ENCODE results near the gene MT1M. TPM values are rescaled to one million over a fixed set of nuclear protein-coding genes. Genes with fewer than 3 reads are reported as not detected.
"Not testable (repeated sequence)": the region's sequence is repeated elsewhere in the genome, so short reads cannot be mapped to it uniquely, and the experiment has no call there.

MT1M gene
- total and polyA plus RNA-seq, 9 donors, result 0.34 to 2.4 (median 0.63) TPM

DNA sequence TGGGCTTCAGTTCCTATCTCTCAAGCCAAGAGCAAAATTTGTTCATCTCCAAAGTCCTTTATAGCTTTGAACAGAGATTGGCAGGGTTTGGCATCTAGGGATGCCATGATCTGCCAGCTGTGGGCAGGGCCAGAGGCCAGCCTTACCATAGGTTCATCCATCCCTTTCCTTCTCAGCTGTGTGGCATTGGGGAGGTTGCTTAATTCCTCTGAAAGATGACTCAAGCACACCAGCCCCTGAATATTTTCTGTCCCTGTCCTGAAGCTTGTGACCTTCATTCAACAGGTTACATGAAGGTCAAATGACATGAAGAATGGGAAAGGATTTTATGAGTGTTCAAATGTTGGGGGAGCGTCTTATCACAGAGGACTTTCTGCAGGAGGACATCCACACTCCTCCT, 32.0 kb downstream of the MT1M start:
- no peak overlapping the region for H3K4me3 ChIP-seq (ENCODE audit: low read length)
- no CpG with 5 or more reads among the region's 1 CpG for WGBS (ENCODE audit: insufficient coverage)
- no peaks in the 10 kb centered on the region for H3K9me3 ChIP-seq (replicated peaks; ENCODE audit: control insufficient read depth, low read depth, low read length)
- H3K36me3 ChIP-seq (ENCODE audit: control insufficient read depth, insufficient read depth, low read length), result no peaks in the 10 kb centered on the region
- no peak for DNase-seq
- no peak overlapping the region for H3K27ac ChIP-seq (ENCODE audit: low read length)
- H3K4me1 ChIP-seq (ENCODE audit: control insufficient read depth, insufficient read depth, low read length), result peaks cover 14% of the 10 kb centered on the region
- peaks cover 89% of the 10 kb centered on the region for H3K27me3 ChIP-seq (ENCODE audit: control insufficient read depth, insufficient read depth, low read length)

DNA sequence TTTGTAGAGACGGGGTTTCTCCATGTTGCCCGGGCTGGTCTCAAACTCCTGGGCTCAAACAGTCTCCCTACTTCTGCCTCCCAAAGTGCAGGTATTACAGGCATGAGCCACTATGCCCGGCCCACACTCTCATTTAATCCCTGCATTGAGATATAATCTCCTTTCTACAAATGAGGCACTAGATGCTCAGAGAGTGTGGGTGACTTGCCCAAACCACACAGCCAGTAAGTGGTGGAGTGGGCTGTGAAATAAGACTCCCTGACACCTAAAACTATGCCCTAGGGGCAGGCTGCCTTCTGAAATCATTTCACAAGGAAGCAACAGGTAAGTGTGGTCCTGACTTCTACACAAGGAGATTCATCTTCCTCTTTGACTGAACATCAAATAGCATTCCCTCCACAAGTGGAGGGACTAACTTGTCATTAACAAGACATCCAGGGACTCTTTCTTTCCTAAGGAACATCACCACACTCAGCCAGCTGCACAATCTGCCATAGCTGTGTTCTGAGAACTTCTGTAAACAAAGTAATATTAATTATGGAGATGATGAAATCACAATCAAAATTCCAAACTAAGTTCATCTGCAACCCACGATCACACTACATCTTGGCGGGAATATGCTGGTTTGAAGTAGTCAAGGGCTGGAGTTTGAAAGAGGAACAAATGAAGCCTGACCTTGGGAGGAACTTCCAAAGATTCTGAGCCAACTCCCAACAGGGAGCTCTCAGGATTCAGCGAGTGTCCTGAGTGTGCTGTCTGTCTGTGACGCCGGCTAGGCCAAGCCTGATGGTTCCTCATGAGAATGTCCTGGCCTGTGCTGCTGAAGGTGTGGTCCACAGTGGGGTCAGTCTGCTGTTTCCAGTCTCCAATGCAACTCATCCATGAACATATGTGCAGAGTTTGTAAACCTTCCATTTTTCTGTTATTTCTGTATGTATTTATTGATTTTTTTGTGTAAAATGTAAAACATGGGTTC, 33.1 kb downstream of the MT1M start:
- H3K4me3 ChIP-seq (ENCODE audit: low read length); H3K27ac ChIP-seq (ENCODE audit: low read length); H3K36me3 ChIP-seq (ENCODE audit: control insufficient read depth, insufficient read depth, low read length); H3K9me3 ChIP-seq (replicated peaks; ENCODE audit: control insufficient read depth, low read depth, low read length): not testable (repeated sequence)
- peaks cover 22% of the 10 kb centered on the region for H3K4me1 ChIP-seq (ENCODE audit: control insufficient read depth, insufficient read depth, low read length)
- peak; percentile 62 for DNase-seq
- WGBS (ENCODE audit: insufficient coverage), result no CpG with 5 or more reads among the region's 8 CpGs
- H3K27me3 ChIP-seq (ENCODE audit: control insufficient read depth, insufficient read depth, low read length), result peaks cover 89% of the 10 kb centered on the region

DNA sequence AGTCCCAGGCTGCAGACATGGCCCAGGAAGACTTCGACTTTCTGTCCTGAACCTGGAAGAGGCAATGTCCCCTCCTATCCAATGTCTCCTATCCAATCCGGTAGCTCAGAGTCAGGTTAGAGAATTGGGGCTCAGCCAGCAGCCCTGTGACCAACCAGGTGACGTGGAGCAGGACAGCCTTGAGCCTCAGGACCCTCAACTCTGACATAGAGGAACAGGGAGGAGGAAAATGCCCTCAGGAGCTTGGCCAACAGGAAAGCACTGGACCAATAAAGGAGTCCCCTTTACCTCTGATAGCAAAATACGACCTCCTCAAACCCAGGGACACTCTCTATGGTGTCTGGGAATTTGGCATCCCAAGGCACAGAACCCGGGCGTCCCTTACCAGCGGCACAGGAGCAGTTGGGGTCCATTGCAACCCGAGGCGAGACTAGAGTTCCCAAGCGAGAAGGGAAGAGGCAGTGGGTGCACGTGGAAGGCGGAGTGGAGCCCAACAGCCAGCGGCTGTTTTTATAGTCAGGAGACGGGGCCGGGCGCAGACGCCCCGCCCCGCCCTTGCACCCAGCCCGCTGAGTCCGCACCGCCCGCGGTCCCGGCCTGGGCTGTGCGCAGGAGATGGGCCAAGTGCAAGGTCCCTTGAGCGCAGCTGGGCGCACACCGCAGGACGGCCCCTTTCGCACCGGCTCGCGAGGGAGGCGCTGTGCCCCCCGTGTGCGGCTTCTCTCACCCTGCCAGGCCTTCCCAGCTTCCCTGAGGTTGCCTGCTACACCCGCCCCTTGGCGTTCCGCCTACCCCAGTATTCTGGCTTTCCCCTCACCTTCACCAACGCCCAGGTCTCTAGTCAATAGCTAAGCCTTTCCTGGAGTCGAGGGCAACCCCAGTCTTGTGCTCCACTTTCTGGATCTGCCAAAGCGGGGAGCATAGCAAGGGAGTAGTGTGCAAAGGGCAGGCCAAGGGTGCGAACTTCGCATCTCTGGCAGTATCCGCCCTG, 35.4 kb downstream of the MT1M start, which contains the start of gene MT1G:
TSS of gene MT1G (minus strand) at position 485 of the 991 bp plus-strand sequence. CDS start at position 413, 72 bp downstream.
- 5% methylated on average over 39 of the region's 46 CpGs for WGBS (ENCODE audit: insufficient coverage)
- no peaks in the 10 kb centered on the region for H3K9me3 ChIP-seq (replicated peaks; ENCODE audit: control insufficient read depth, low read depth, low read length)
- no peaks in the 10 kb centered on the region for H3K36me3 ChIP-seq (ENCODE audit: control insufficient read depth, insufficient read depth, low read length)
- no peak within 1 kb of the TSS for H3K4me3 ChIP-seq (ENCODE audit: low read length)
- H3K27ac ChIP-seq (ENCODE audit: low read length), result no peak within 1 kb of the TSS
- peaks cover 89% of the 10 kb centered on the region for H3K27me3 ChIP-seq (ENCODE audit: control insufficient read depth, insufficient read depth, low read length)
- H3K4me1 ChIP-seq (ENCODE audit: control insufficient read depth, insufficient read depth, low read length), result peaks cover 20% of the 10 kb centered on the region
- DNase-seq, result peak; percentile 53

DNA sequence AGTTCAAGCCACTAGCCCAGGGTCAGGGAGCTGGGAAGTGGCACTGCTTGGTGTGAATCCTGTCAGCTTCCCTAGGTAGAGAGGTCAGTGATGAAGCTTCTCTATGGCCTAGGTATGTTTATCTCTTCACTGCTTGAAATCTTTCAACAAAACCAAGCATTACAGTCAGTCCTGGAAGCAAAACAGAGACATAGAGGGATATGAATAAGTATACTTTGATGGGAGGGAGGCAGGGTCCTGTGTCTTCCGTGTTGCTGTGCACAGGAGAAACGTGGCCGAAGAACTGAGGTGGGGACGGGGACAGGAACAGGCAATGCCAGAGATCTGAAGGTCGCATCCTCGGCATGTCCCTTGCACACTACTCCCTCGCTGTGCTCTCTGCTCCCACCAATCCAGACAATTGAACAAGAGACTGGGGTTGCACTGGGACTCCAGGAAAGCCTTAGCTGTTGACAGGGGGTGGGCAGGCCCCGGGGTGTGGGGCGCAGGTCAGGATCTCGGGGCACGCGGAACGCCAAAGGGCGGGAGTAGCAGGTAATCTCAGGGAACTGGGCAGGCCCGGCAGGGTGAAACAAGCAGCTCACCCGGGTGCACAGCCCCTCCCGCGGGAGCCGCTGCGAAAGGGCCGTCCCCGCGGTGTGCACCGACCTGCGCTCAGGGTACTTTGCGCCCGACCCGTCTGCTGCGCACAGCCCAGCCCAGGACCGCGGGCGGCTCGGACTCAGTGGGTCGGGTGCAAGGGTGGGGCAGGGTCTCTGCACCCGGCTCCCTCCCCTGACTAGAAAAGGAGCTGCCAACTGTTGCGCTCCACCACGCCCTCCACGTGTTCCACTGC, 36.8 kb downstream of the MT1M start, which contains the start of gene MT1H:
TSS of gene MT1H (plus strand) at position 810 of the 835 bp plus-strand sequence. CDS start 71 bp downstream, outside the sequence.
- DNase-seq, result no peak
- Histone ChIP-seq H3K27me3 (ENCODE audit: control insufficient read depth, insufficient read depth, low read length) (peaks cover 90% of the 10 kb centered on the region), H3K4me1 (ENCODE audit: control insufficient read depth, insufficient read depth, low read length) (peaks cover 21% of the 10 kb centered on the region), H3K9me3 (replicated peaks; ENCODE audit: control insufficient read depth, low read depth, low read length) (no peaks in the 10 kb centered on the region), H3K4me3 (ENCODE audit: low read length) (no peak within 1 kb of the TSS), H3K36me3 (ENCODE audit: control insufficient read depth, insufficient read depth, low read length) (no peaks in the 10 kb centered on the region), H3K27ac (ENCODE audit: low read length) (no peak within 1 kb of the TSS)
- WGBS (ENCODE audit: insufficient coverage), result 12% methylated on average over 34 of the region's 38 CpGs

GRCh38 chr16:56669840-56670619, 37.6 kb downstream of the MT1M start:
- Histone ChIP-seq H3K27ac (ENCODE audit: low read length) (no peak overlapping the region), H3K36me3 (ENCODE audit: control insufficient read depth, insufficient read depth, low read length) (no peaks in the 10 kb centered on the region), H3K4me3 (ENCODE audit: low read length) (no peak overlapping the region), H3K27me3 (ENCODE audit: control insufficient read depth, insufficient read depth, low read length) (peaks cover 88% of the 10 kb centered on the region), H3K4me1 (ENCODE audit: control insufficient read depth, insufficient read depth, low read length) (peaks cover 21% of the 10 kb centered on the region), H3K9me3 (replicated peaks; ENCODE audit: control insufficient read depth, low read depth, low read length) (no peaks in the 10 kb centered on the region)
- 15% methylated on average over 10 of the region's 19 CpGs for WGBS (ENCODE audit: insufficient coverage)
- no peak for DNase-seq

DNA sequence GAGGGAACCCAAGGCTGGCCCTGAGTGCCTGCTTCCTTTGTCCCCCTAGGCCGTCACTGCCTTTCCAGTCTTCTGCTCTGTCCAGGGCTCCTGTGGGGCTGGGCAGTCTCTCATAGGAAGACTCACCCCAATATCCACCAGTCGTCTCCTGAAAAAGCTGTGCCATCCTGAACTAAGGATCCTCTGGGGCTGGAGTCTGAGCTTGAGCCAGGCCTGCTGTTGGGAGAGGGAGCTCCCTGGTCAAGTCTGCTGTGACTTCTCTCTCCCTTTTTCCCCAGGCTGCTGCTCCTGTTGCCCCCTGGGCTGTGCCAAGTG, 38.1 kb downstream of the MT1M start:
- Histone ChIP-seq H3K27me3 (ENCODE audit: control insufficient read depth, insufficient read depth, low read length) (peaks cover 90% of the 10 kb centered on the region), H3K27ac (ENCODE audit: low read length) (no peak overlapping the region), H3K36me3 (ENCODE audit: control insufficient read depth, insufficient read depth, low read length) (no peaks in the 10 kb centered on the region), H3K4me1 (ENCODE audit: control insufficient read depth, insufficient read depth, low read length) (peaks cover 25% of the 10 kb centered on the region), H3K4me3 (ENCODE audit: low read length) (no peak overlapping the region), H3K9me3 (replicated peaks; ENCODE audit: control insufficient read depth, low read depth, low read length) (no peaks in the 10 kb centered on the region)
- no CpG with 5 or more reads among the region's 2 CpGs for WGBS (ENCODE audit: insufficient coverage)
- no peak for DNase-seq

GRCh38 chr16:56671691-56672090, 39.2 kb downstream of the MT1M start:
- not testable (repeated sequence) for H3K27ac ChIP-seq (ENCODE audit: low read length); H3K36me3 ChIP-seq (ENCODE audit: control insufficient read depth, insufficient read depth, low read length); H3K4me3 ChIP-seq (ENCODE audit: low read length); H3K9me3 ChIP-seq (replicated peaks; ENCODE audit: control insufficient read depth, low read depth, low read length)
- Histone ChIP-seq H3K27me3 (ENCODE audit: control insufficient read depth, insufficient read depth, low read length) (peaks cover 92% of the 10 kb centered on the region), H3K4me1 (ENCODE audit: control insufficient read depth, insufficient read depth, low read length) (peaks cover 32% of the 10 kb centered on the region)
- WGBS (ENCODE audit: insufficient coverage), result 80% methylated on average over 1 of the region's 2 CpGs
- peak; percentile 66 for DNase-seq

DNA sequence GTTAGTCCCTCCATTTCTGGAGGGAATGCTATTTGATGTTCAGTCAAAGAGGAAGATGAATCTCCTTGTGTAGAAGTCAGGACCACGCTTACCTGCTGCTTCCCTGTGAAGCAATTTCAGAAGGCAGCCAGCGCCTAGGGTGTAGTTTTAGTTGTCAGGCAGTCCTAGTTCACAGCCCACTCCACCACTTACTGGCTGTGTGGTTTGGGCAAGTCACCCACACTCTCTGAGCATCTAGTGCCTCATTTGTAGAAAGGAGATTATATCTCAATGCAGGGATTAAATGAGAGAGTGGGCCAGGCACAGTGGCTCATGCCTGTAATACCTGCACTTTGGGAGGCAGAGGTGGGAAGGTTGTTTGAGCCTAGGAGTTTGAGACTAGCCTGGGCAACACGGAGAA, 39.7 kb downstream of the MT1M start:
- 60% methylated on average over 1 of the region's 3 CpGs for WGBS (ENCODE audit: insufficient coverage)
- peaks cover 32% of the 10 kb centered on the region for H3K4me1 ChIP-seq (ENCODE audit: control insufficient read depth, insufficient read depth, low read length)
- not testable (repeated sequence) for H3K36me3 ChIP-seq (ENCODE audit: control insufficient read depth, insufficient read depth, low read length); DNase-seq; H3K9me3 ChIP-seq (replicated peaks; ENCODE audit: control insufficient read depth, low read depth, low read length); H3K27ac ChIP-seq (ENCODE audit: low read length); H3K4me3 ChIP-seq (ENCODE audit: low read length)
- H3K27me3 ChIP-seq (ENCODE audit: control insufficient read depth, insufficient read depth, low read length), result peaks cover 92% of the 10 kb centered on the region
